H1 (cell line): ENCODE data around the gene POU2F1. TPM values are rescaled to one million over a fixed set of nuclear protein-coding genes. Genes with fewer than 3 reads are reported as not detected.

Source experiments
- CTCF ChIA-PET: fragments of 300-600 bp; sonication (Branson Sonifier 250); formaldehyde crosslinking; loops from one replicate; lab custom pipeline; 2021; ENCODE audit not compliant: partially characterized antibody; lab: Charles Lee
- POLR2A ChIA-PET: fragments of 300-600 bp; sonication (Branson Sonifier 250); formaldehyde crosslinking; loops from one replicate; lab custom pipeline; 2021; ENCODE audit warnings: inconsistent platforms; ENCODE audit not compliant: partially characterized antibody; lab: Charles Lee
- DNase-seq, 2 experiments: peaks; one replicate each; pipeline versions ENCODE4 v3.0.0 to v3.0.0-alpha.2; 2010 to 2022; ENCODE audit warnings: low spot score in 2 of 2, low read depth in 1 of 2, mixed read lengths in 1 of 2
- FAIRE-seq: peaks from 2 replicates; lab custom pipeline; 2011; peaks lifted over from hg19 to GRCh38; lab: Jason Lieb, UNC
- H2AFZ ChIP-seq: 2 replicates; pipeline ENCODE4 v1.8.1; 2012; ENCODE audit warnings: low read length, inconsistent platforms
- H2AK5ac ChIP-seq: 2 replicates; pipeline ENCODE4 v1.6.1; 2013; ENCODE audit warnings: low read depth, low read length
- H2BK120ac ChIP-seq: replicated peaks from 2 replicates; pipeline ENCODE3; 2013; ENCODE audit warnings: low read depth, low read length, inconsistent platforms
- H2BK12ac ChIP-seq: 2 replicates; pipeline ENCODE4 v1.6.1; 2013; ENCODE audit warnings: low read depth, low read length
- H2BK15ac ChIP-seq: 2 replicates; pipeline ENCODE4 v1.6.1; 2013; ENCODE audit warnings: low read length
- H2BK20ac ChIP-seq: 2 replicates; pipeline ENCODE4 v1.6.1; 2013; ENCODE audit warnings: low read length
- H2BK5ac ChIP-seq: 2 replicates; pipeline ENCODE4 v1.6.1; 2013; ENCODE audit warnings: low read depth, low read length
- H3K14ac ChIP-seq: 2 replicates; pipeline ENCODE4 v1.6.1; 2013; ENCODE audit warnings: inconsistent platforms; ENCODE audit not compliant: insufficient read length
- H3K18ac ChIP-seq: 2 replicates; pipeline ENCODE4 v1.6.1; 2013; ENCODE audit warnings: low read length; ENCODE audit errors: extremely low read depth
- H3K23ac ChIP-seq: 2 replicates; pipeline ENCODE4 v1.6.1; 2013; ENCODE audit warnings: inconsistent platforms; ENCODE audit not compliant: insufficient read length
- H3K23me2 ChIP-seq: 2 replicates; pipeline ENCODE4 v1.6.1; 2013; ENCODE audit warnings: low read depth, low read length
- H3K27ac ChIP-seq: 2 replicates; pipeline ENCODE4 v1.6.1; 2011; ENCODE audit warnings: low read depth, low read length, inconsistent platforms
- H3K27me3 ChIP-seq, 4 experiments: replicated peaks in 1 of 4; 1 replicate in 1 of 4; 2 replicates in 3 of 4; pipeline versions ENCODE4 v1.6.1 to v1.8.1; 2011 to 2013; ENCODE audit warnings: low read length in 3 of 4, mild to moderate bottlenecking in 3 of 4, inconsistent platforms in 2 of 4, mixed read lengths in 2 of 4, moderate library complexity in 1 of 4; ENCODE audit not compliant: control insufficient read depth in 3 of 4, insufficient read depth in 3 of 4; ENCODE audit errors: extremely low read depth in 1 of 4
- H3K36me3 ChIP-seq, 4 experiments: 2 replicates each; pipeline versions ENCODE4 v1.6.1 to v1.8.1; 2011 to 2013; ENCODE audit warnings: mild to moderate bottlenecking in 4 of 4, low read length in 3 of 4, moderate library complexity in 2 of 4, control low read depth in 1 of 4, inconsistent platforms in 1 of 4; ENCODE audit not compliant: insufficient read depth in 4 of 4, control insufficient read depth in 2 of 4
- H3K4ac ChIP-seq: replicated peaks from 2 replicates; pipeline ENCODE3; 2013; ENCODE audit warnings: low read length, low read depth, mixed read lengths, inconsistent platforms; ENCODE audit not compliant: insufficient read length
- H3K4me1 ChIP-seq, 4 experiments: replicated peaks in 1 of 4; 1 replicate in 1 of 4; 2 replicates in 3 of 4; pipeline versions ENCODE4 v1.6.1 to v1.8.1; 2011 to 2013; ENCODE audit warnings: low read length in 3 of 4, inconsistent platforms in 2 of 4, mixed read lengths in 1 of 4; ENCODE audit not compliant: insufficient read depth in 4 of 4, control insufficient read depth in 3 of 4
- H3K4me2 ChIP-seq, 2 experiments: 2 replicates each; pipeline versions ENCODE4 v1.6.1 to v1.8.1; 2011 to 2013; ENCODE audit warnings: low read depth in 2 of 2, low read length in 2 of 2, control low read depth in 1 of 2, inconsistent platforms in 1 of 2, mild to moderate bottlenecking in 1 of 2; ENCODE audit not compliant: insufficient read depth in 1 of 2
- H3K4me3 ChIP-seq, 4 experiments: fragments of 200-600, 300-600 bp in 1 of 4; sonication (generic), shearing (Covaris generic), sonication (Bioruptor Twin) in 1 of 4; 2 replicates each; pipeline versions ENCODE4 v1.5.1 to v1.8.1; 2011 to 2016; ENCODE audit warnings: low read length in 4 of 4, low read depth in 3 of 4, control low read depth in 2 of 4, inconsistent platforms in 2 of 4, mild to moderate bottlenecking in 2 of 4, mixed read lengths in 1 of 4, moderate library complexity in 1 of 4; ENCODE audit not compliant: insufficient read depth in 2 of 4; ENCODE audit errors: extremely low read depth in 1 of 4
- H3K56ac ChIP-seq: replicated peaks from 2 replicates; pipeline ENCODE3; 2013; ENCODE audit warnings: low read depth, mild to moderate bottlenecking, mixed read lengths, low read length, inconsistent platforms; ENCODE audit not compliant: insufficient read length
- H3K79me1 ChIP-seq: 2 replicates; pipeline ENCODE4 v1.6.1; 2013; ENCODE audit warnings: low read depth, low read length, control low read depth
- H3K79me2 ChIP-seq, 2 experiments: 2 replicates each; pipeline versions ENCODE4 v1.6.1 to v1.8.1; 2012 to 2013; ENCODE audit warnings: low read length in 2 of 2, mild to moderate bottlenecking in 2 of 2, inconsistent platforms in 1 of 2; ENCODE audit not compliant: insufficient read depth in 2 of 2, control insufficient read depth in 1 of 2
- H3K9ac ChIP-seq, 4 experiments: replicated peaks in 1 of 4; 1 replicate in 1 of 4; 2 replicates in 3 of 4; pipeline versions ENCODE4 v1.6.1 to v1.8.1; 2011 to 2013; ENCODE audit warnings: low read depth in 3 of 4, low read length in 3 of 4, control low read depth in 2 of 4, mild to moderate bottlenecking in 2 of 4, moderate library complexity in 2 of 4, inconsistent platforms in 1 of 4; ENCODE audit errors: extremely low read depth in 1 of 4
- H3K9me3 ChIP-seq, 2 experiments: 2 replicates each; pipeline versions ENCODE4 v1.6.1 to v1.8.1; 2012 to 2013; ENCODE audit warnings: mild to moderate bottlenecking in 2 of 2, moderate library complexity in 2 of 2, control low read depth in 1 of 2, inconsistent platforms in 1 of 2, low read depth in 1 of 2, low read length in 1 of 2, mixed read lengths in 1 of 2; ENCODE audit not compliant: insufficient read depth in 2 of 2
- H4K20me1 ChIP-seq, 2 experiments: replicated peaks in 1 of 2; 2 replicates each; pipeline versions ENCODE3 to v1.8.1; 2011 to 2013; ENCODE audit warnings: inconsistent platforms in 2 of 2, low read length in 2 of 2, mild to moderate bottlenecking in 1 of 2; ENCODE audit not compliant: insufficient read depth in 2 of 2, control insufficient read depth in 1 of 2
- H4K5ac ChIP-seq: 2 replicates; pipeline ENCODE4 v1.6.1; 2013; ENCODE audit warnings: low read length, low read depth, mixed read lengths, inconsistent platforms; ENCODE audit not compliant: insufficient read length
- H4K8ac ChIP-seq: 2 replicates; pipeline ENCODE4 v1.8.0; 2013; ENCODE audit warnings: mild to moderate bottlenecking, moderate library complexity, low read length, inconsistent platforms; ENCODE audit not compliant: insufficient read depth; ENCODE audit errors: extremely low read depth
- H4K91ac ChIP-seq: replicated peaks from 2 replicates; pipeline ENCODE3; 2013; ENCODE audit warnings: low read length, mixed read lengths, inconsistent platforms; ENCODE audit not compliant: insufficient read length
- RXRA ChIP-seq: IDR thresholded peaks from 2 replicates; pipeline ENCODE4 v1.6.1; 2011; ENCODE audit warnings: low read depth, mild to moderate bottlenecking, low read length, moderate library complexity; ENCODE audit not compliant: insufficient read depth
- WGBS, 2 experiments: shearing (Covaris generic) in 1 of 2; methylation state at CpG; one replicate each; pipeline versions ENCODE4 v1.1.6 to v1.1.7; 2013 to 2015; ENCODE audit warnings: low lambda C conversion rate in 2 of 2, mixed read lengths in 2 of 2, inconsistent platforms in 1 of 2, low coverage in 1 of 2, missing lambda C conversion rate in 1 of 2; ENCODE audit not compliant: insufficient replicate concordance in 2 of 2, insufficient coverage in 1 of 2, insufficient read length in 1 of 2; ENCODE audit errors: extremely low coverage in 1 of 2, missing lambda C conversion rate in 1 of 2; 5-methylcytosine and 5-hydroxymethylcytosine counted together
- polyA plus RNA-seq, 7 experiments: library from polyadenylated mRNA; depleted of rRNA in 3 of 7; stranded (reverse) in 5 of 7; unstranded in 2 of 7; fragments of >200 nt in 5 of 7; fragments of 200-250 nt in 2 of 7; gene quantifications; 1 replicate in 5 of 7; 2 replicates in 1 of 7; 4 replicates in 1 of 7; pipeline versions ENCODE4 v1.2.1 to v1.2.3, GENCODE V29; 2011 to 2013; ENCODE audit warnings: missing spikeins in 2 of 7, mixed read lengths in 2 of 7
- total RNA-seq: library from RNA; stranded (reverse); fragmentation: NEBNext Ultra II Directional; extraction: Animal tissue kit (Norgen Biotek cat#: 25700); gene quantifications from 2 replicates; pipeline ENCODE4 v1.2.1, GENCODE V29; 2021

Gene POU2F1
- total and polyA plus RNA-seq, 2 of the 8 experiments (the other 6 are each of a cell fraction or from before 2014, with no cell fraction given) = 37.0 to 57.2 TPM

DNA sequence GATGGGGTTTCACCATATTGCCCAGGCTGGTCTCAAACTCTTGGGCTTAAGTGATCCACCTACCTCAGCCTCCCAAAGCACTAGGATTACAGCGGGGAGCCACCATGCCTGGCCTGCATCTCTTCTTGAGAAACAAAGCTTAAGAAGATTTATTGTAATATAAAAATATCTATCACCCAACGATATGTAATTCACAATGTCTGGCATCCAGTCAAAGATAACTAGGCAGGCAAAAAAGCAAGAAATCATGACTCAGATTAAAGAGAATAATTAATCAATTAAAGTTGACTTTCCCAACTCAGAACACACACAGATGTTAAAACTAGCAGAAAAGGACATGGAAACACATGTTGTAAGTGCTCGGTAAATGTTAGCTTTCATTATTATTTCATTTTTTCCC is 26.5 kb upstream of the POU2F1 start:
- POLR2A ChIA-PET = interaction anchor here (2.2 kb wide), 1 partner anchor 26 kb away, joined by 6 read pairs; the partner anchor contains the start of gene POU2F1

More for the DNA sequence above, 26.5 kb upstream of the POU2F1 start:
- Histone ChIP-seq H2BK15ac (no peak overlapping the region), H2AFZ (no peak overlapping the region), H3K27me3 (no peaks in the 10 kb centered on the region), H3K79me1 (no peaks in the 10 kb centered on the region), H2BK5ac (no peak overlapping the region), H3K4me2 (no peak overlapping the region), H2BK20ac (no peak overlapping the region), H3K23ac (no peak overlapping the region)
- DNase-seq (no peak), FAIRE-seq (no peak)
- 97% methylated on average over 3 of the region's 3 CpGs; no CpG with 5 or more reads in 1 of the 2 experiments for WGBS, 2 experiments
- CTCF ChIA-PET = interaction anchor here (1.0 to 3.1 kb wide), 4 partner anchors 11 to 86 kb away, joined by 3 to 12 read pairs (median 8); partner anchors contain the start of gene POU2F1
- TF ChIP-seq RXRA = no peak
- TF ChIP-seq, all 59 proteins: peak for 0
- no peak overlapping the region for H4K8ac ChIP-seq
- H4K20me1 ChIP-seq = no peaks in the 10 kb centered on the region
- no peak overlapping the region for H3K9ac ChIP-seq
- H3K36me3 ChIP-seq = no peaks in the 10 kb centered on the region
- no peak overlapping the region for H3K56ac ChIP-seq
- H3K4ac ChIP-seq = no peak overlapping the region
- no peaks in the 10 kb centered on the region for H3K9me3 ChIP-seq
- H2AK5ac ChIP-seq = no peak overlapping the region
- H2BK120ac ChIP-seq = no peak overlapping the region
- H3K18ac ChIP-seq = no peak overlapping the region
- no peak overlapping the region for H3K27ac ChIP-seq
- H4K91ac ChIP-seq = no peak overlapping the region
- H3K14ac ChIP-seq = no peak overlapping the region
- no peaks in the 10 kb centered on the region for H3K79me2 ChIP-seq
- H3K4me3 ChIP-seq = no peak overlapping the region
- no peaks in the 10 kb centered on the region; a peak in 2 of 7 replicates for H3K4me1 ChIP-seq
- H4K5ac ChIP-seq = no peak overlapping the region
- no peaks in the 10 kb centered on the region for H3K23me2 ChIP-seq
- no peak overlapping the region for H2BK12ac ChIP-seq
